Measurements from ENCODE around the gene LPAR6. TPM values are rescaled to one million over a fixed set of nuclear protein-coding genes. Genes with fewer than 3 reads are reported as not detected.

Gene LPAR6
- 5.8 and 7.0 TPM in 2 replicates for total RNA-seq

GRCh38 chr13:48412881-48413351 is at the start of gene LPAR6:
Gene LPAR6 (minus strand): TSS chr13:48413113. CDS start chr13:48412423, 690 bp downstream.

Other genes with a start within 250 kb of the LPAR6 start
- 149 and 185 TPM in 2 replicates for gene ITM2B, start 179.9 kb downstream of the LPAR6 start, total RNA-seq
- 23.0 and 24.2 TPM in 2 replicates for gene RB1, start 109.4 kb downstream of the LPAR6 start, total RNA-seq
- gene RCBTB2, start 120.0 kb upstream of the LPAR6 start, total RNA-seq = 5.1 TPM in 2 replicates
- not detected in 2 replicates for gene CYSLTR2, start 240.8 kb upstream of the LPAR6 start, total RNA-seq